Measurements from ENCODE around the gene CNOT6L. TPM values are rescaled to one million over a fixed set of nuclear protein-coding genes. Genes with fewer than 3 reads are reported as not detected.

The CNOT6L gene
- polyA plus RNA-seq, 1 of the 3 experiments (the other 2 are of a cell fraction): 2.8 TPM

DNA sequence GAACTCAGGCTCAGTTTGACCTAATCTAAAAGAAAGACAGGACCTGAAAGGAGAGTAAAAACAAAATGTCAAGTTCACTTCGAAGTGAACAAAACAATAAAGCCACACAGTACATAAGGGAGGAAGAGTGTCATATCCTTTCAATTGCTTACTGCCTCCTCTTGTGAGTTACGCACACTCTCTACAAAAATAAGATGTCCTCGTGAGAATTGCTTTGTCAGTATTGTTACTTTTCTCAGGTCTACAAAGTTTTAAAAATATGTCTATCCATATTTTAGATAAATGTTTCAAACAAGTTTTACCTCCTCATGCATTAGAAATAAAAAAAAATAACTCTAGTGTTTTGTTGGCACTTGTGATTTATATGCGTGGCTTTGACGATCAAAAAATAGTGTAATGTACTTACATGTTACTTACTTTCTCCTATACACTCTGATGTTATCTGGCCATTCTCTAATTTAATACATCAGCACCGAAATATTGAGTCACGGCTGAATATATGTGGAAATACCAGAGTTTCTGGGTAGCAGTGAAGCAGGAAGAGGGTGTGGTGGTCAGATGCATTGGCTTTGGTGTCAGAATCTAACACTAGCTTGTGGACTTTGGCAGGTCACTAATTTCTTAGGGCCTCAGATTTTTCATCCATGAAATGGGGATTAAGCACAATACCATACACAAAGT, 35.4 kb upstream of the CNOT6L start:
- Histone ChIP-seq H3K79me2 (ENCODE audit: insufficient read depth) (no peaks in the 10 kb centered on the region), H3K36me3 (replicated peaks in 1 of 2; ENCODE audit: control insufficient read depth in 1 of 2, insufficient read depth in 2 of 2, low read length in 1 of 2) (no peaks in the 10 kb centered on the region), H3K4me3 (ENCODE audit: low read depth in 2 of 2, low read length in 1 of 2) (no peak overlapping the region), H3K27ac (ENCODE audit: low read depth in 2 of 2, low read length in 1 of 2) (no peak overlapping the region), H3K4me2 (no peak overlapping the region), H3K9me2 (no peaks in the 10 kb centered on the region), H3K27me3 (ENCODE audit: insufficient read depth) (no peaks in the 10 kb centered on the region), H3K9ac (no peak overlapping the region), H3F3A (replicated peaks; ENCODE audit: insufficient read depth) (no peaks in the 10 kb centered on the region), H3K9me3 (no peaks in the 10 kb centered on the region), H4K20me1 (ENCODE audit: insufficient read depth) (no peaks in the 10 kb centered on the region), H2AFZ (ENCODE audit: low read depth) (peak overlapping the region; percentile 4; the same call in 1 of the 2 replicates), H3K4me1 (ENCODE audit: control insufficient read depth in 1 of 2, insufficient read depth in 2 of 2, low read depth in 1 of 2, low read length in 1 of 2) (no peaks in the 10 kb centered on the region)
- ChIA-PET POLR2A (no interaction called here), CTCF (no interaction called here)
- WGBS (ENCODE audit: low lambda C conversion rate): 81% methylated on average over 7 of the region's 7 CpGs
- no peak for DNase-seq
- TF ChIP-seq MXI1 (IDR thresholded peaks at IDR 0.05; ENCODE audit: low read depth, low read length): no peak
- no peak for TF ChIP-seq TAF1 (IDR thresholded peaks at IDR 0.05; ENCODE audit: borderline replicate concordance, low read depth, low read length)
- TF ChIP-seq NRF1 (IDR thresholded peaks at IDR 0.05; ENCODE audit: low read depth, low read length): no peak
- TF ChIP-seq CHD2 (IDR thresholded peaks at IDR 0.05; ENCODE audit: low read length, partially characterized antibody): no peak
- TF ChIP-seq POLR2AphosphoS5 (IDR thresholded peaks at IDR 0.05; ENCODE audit: low read depth, low read length): no peak
- TF ChIP-seq RXRA (IDR thresholded peaks at IDR 0.05; ENCODE audit: borderline replicate concordance, low read depth): no peak
- TF ChIP-seq, protein P1, sequence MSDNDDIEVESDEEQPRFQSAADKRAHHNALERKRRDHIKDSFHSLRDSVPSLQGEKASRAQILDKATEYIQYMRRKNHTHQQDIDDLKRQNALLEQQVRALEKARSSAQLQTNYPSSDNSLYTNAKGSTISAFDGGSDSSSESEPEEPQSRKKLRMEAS (IDR thresholded peaks at IDR 0.05; ENCODE audit: low read depth): no peak
- TF ChIP-seq, protein P2, sequence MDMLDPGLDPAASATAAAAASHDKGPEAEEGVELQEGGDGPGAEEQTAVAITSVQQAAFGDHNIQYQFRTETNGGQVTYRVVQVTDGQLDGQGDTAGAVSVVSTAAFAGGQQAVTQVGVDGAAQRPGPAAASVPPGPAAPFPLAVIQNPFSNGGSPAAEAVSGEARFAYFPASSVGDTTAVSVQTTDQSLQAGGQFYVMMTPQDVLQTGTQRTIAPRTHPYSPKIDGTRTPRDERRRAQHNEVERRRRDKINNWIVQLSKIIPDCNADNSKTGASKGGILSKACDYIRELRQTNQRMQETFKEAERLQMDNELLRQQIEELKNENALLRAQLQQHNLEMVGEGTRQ (IDR thresholded peaks at IDR 0.05; ENCODE audit: borderline replicate concordance, low read depth, low read length): no peak

GRCh38 chr4:77852892-77853495, 33.8 kb upstream of the CNOT6L start:
- Histone ChIP-seq H3F3A (replicated peaks; ENCODE audit: insufficient read depth) (no peaks in the 10 kb centered on the region), H3K4me1 (ENCODE audit: control insufficient read depth in 1 of 2, insufficient read depth in 2 of 2, low read depth in 1 of 2, low read length in 1 of 2) (no peaks in the 10 kb centered on the region), H3K9ac (no peak overlapping the region), H4K20me1 (ENCODE audit: insufficient read depth) (no peaks in the 10 kb centered on the region), H3K79me2 (ENCODE audit: insufficient read depth) (no peaks in the 10 kb centered on the region), H3K27ac (ENCODE audit: low read depth in 2 of 2, low read length in 1 of 2) (no peak overlapping the region), H3K9me3 (no peaks in the 10 kb centered on the region), H3K36me3 (replicated peaks in 1 of 2; ENCODE audit: control insufficient read depth in 1 of 2, insufficient read depth in 2 of 2, low read length in 1 of 2) (no peaks in the 10 kb centered on the region), H2AFZ (ENCODE audit: low read depth) (no peak overlapping the region), H3K4me2 (no peak overlapping the region), H3K27me3 (ENCODE audit: insufficient read depth) (no peaks in the 10 kb centered on the region), H3K9me2 (no peaks in the 10 kb centered on the region), H3K4me3 (ENCODE audit: low read depth in 2 of 2, low read length in 1 of 2) (no peak overlapping the region)
- ChIA-PET CTCF (interaction anchor here (1.4 kb wide), 1 partner anchor 9 kb away, joined by 3 read pairs; the partner anchor contains the start of gene MRPL1), POLR2A (no interaction called here)
- TF ChIP-seq GABPA (IDR thresholded peaks at IDR 0.05; ENCODE audit: low read depth) (no peak), FOXM1 (IDR thresholded peaks at IDR 0.05; ENCODE audit: low read depth) (no peak), MXI1 (IDR thresholded peaks at IDR 0.05; ENCODE audit: low read depth, low read length) (no peak), CHD2 (IDR thresholded peaks at IDR 0.05; ENCODE audit: low read length, partially characterized antibody) (no peak), YY1 (IDR thresholded peaks at IDR 0.05; ENCODE audit: low read depth) (no peak), ELF1 (IDR thresholded peaks at IDR 0.05) (no peak), EP300 (IDR thresholded peaks at IDR 0.05; ENCODE audit: borderline replicate concordance in 1 of 2, low read depth in 1 of 2, low read length in 1 of 2) (no peak), SIN3A (IDR thresholded peaks at IDR 0.05; ENCODE audit: borderline replicate concordance, low read depth, low read length) (no peak), POLR2AphosphoS5 (IDR thresholded peaks at IDR 0.05; ENCODE audit: low read depth, low read length) (no peak)
- TF ChIP-seq, protein P3, sequence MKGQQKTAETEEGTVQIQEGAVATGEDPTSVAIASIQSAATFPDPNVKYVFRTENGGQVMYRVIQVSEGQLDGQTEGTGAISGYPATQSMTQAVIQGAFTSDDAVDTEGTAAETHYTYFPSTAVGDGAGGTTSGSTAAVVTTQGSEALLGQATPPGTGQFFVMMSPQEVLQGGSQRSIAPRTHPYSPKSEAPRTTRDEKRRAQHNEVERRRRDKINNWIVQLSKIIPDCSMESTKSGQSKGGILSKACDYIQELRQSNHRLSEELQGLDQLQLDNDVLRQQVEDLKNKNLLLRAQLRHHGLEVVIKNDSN (IDR thresholded peaks at IDR 0.05; ENCODE audit: borderline replicate concordance, low read depth): no peak
- TF ChIP-seq, protein P1 (IDR thresholded peaks at IDR 0.05; ENCODE audit: low read depth): no peak
- TF ChIP-seq, protein P4, sequence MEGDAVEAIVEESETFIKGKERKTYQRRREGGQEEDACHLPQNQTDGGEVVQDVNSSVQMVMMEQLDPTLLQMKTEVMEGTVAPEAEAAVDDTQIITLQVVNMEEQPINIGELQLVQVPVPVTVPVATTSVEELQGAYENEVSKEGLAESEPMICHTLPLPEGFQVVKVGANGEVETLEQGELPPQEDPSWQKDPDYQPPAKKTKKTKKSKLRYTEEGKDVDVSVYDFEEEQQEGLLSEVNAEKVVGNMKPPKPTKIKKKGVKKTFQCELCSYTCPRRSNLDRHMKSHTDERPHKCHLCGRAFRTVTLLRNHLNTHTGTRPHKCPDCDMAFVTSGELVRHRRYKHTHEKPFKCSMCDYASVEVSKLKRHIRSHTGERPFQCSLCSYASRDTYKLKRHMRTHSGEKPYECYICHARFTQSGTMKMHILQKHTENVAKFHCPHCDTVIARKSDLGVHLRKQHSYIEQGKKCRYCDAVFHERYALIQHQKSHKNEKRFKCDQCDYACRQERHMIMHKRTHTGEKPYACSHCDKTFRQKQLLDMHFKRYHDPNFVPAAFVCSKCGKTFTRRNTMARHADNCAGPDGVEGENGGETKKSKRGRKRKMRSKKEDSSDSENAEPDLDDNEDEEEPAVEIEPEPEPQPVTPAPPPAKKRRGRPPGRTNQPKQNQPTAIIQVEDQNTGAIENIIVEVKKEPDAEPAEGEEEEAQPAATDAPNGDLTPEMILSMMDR (IDR thresholded peaks at IDR 0.05): no peak
- TF ChIP-seq, protein P5, sequence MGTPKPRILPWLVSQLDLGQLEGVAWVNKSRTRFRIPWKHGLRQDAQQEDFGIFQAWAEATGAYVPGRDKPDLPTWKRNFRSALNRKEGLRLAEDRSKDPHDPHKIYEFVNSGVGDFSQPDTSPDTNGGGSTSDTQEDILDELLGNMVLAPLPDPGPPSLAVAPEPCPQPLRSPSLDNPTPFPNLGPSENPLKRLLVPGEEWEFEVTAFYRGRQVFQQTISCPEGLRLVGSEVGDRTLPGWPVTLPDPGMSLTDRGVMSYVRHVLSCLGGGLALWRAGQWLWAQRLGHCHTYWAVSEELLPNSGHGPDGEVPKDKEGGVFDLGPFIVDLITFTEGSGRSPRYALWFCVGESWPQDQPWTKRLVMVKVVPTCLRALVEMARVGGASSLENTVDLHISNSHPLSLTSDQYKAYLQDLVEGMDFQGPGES (IDR thresholded peaks at IDR 0.05; ENCODE audit: low read depth, low read length): no peak
- no peak for DNase-seq
- 77% methylated on average over 7 of the region's 7 CpGs for WGBS (ENCODE audit: low lambda C conversion rate)
